K562 (cell line): ENCODE results near the gene SPRY2. TPM values are rescaled to one million over a fixed set of nuclear protein-coding genes. Genes with fewer than 3 reads are reported as not detected.

Experiments
- ATAC-seq: fragments of 200-7000 bp; cut with Tn5 transposase; 3 replicates; pipeline ENCODE4 v1.9.1; 2020; ENCODE audit warnings: moderate library complexity
- BruUV-seq: library from RNA; stranded (reverse); fragments of 400-500 nt; replicated peaks from 2 replicates; lab custom pipeline; 2021; lab: Mats Ljungman, UMichigan
- CTCF ChIA-PET: fragments of 300-600 bp; formaldehyde crosslinking; extraction: SDS; loops from one replicate; lab custom pipeline; 2021; ENCODE audit warnings: low intra/inter-chr PET ratio; lab: Yijun Ruan, JAX
- POLR2A ChIA-PET: fragments of 300-600, 350-650 bp; sonication (Branson Sonifier 250); formaldehyde crosslinking; extraction: SDS; loops from one replicate; lab custom pipeline; 2021; ENCODE audit warnings: antibody characterized with exemption, inconsistent platforms; lab: Yijun Ruan, JAX
- DNase-seq, 4 experiments: peaks; one replicate each; pipeline versions ENCODE4 v3.0.0 to v3.0.0-alpha.2; 2011 to 2018; ENCODE audit warnings: low spot score in 3 of 4, mixed read lengths in 3 of 4; ENCODE audit errors: extremely low read depth in 1 of 4
- FAIRE-seq: peaks from 2 replicates; lab custom pipeline; 2011; peaks lifted over from hg19 to GRCh38; lab: Jason Lieb, UNC
- H2AFZ ChIP-seq: 2 replicates; pipeline ENCODE4 v1.6.0; 2011; ENCODE audit warnings: low read depth, low read length, control low read depth, inconsistent platforms
- H3K27ac ChIP-seq: fragments of 200-600 bp; 3 replicates; pipeline ENCODE4 v1.8.0; 2011; ENCODE audit warnings: low read depth, mild to moderate bottlenecking, control low read depth, inconsistent platforms, low read length, moderate library complexity, mixed read lengths; ENCODE audit errors: extremely low read depth
- H3K27me3 ChIP-seq, 2 experiments: fragments of 300-600 bp in 1 of 2; 2 replicates in 1 of 2; 3 replicates in 1 of 2; pipeline versions ENCODE4 v1.6.0 to v1.8.0; 2011; ENCODE audit warnings: inconsistent platforms in 2 of 2, low read length in 2 of 2, mild to moderate bottlenecking in 1 of 2, mixed read lengths in 1 of 2, moderate library complexity in 1 of 2; ENCODE audit not compliant: control insufficient read depth in 2 of 2, insufficient read depth in 2 of 2
- H3K36me3 ChIP-seq: fragments of 300-600 bp; 3 replicates; pipeline ENCODE4 v1.8.0; 2011; ENCODE audit warnings: mild to moderate bottlenecking, low read length, inconsistent platforms; ENCODE audit not compliant: control insufficient read depth, insufficient read depth
- H3K4me1 ChIP-seq, 2 experiments: fragments of 200-600 bp in 1 of 2; replicated peaks in 1 of 2; 2 replicates in 1 of 2; 3 replicates in 1 of 2; pipeline versions ENCODE4 v1.5.1 to v1.8.0; 2011; ENCODE audit warnings: inconsistent platforms in 2 of 2, low read length in 2 of 2, mild to moderate bottlenecking in 1 of 2, mixed read lengths in 1 of 2, moderate library complexity in 1 of 2; ENCODE audit not compliant: control insufficient read depth in 2 of 2, insufficient read depth in 2 of 2
- H3K4me2 ChIP-seq: 2 replicates; pipeline ENCODE4 v1.6.1; 2011; ENCODE audit warnings: low read length, control low read depth, inconsistent platforms, mixed read lengths; ENCODE audit not compliant: insufficient read depth
- H3K4me3 ChIP-seq: fragments of 200-600 bp; sonication (generic), shearing (Covaris generic); 2 replicates; pipeline ENCODE4 v1.5.1; 2016; ENCODE audit warnings: control low read depth, inconsistent platforms
- H3K79me2 ChIP-seq: fragments of 200-600 bp; 3 replicates; pipeline ENCODE4 v1.8.0; 2011; ENCODE audit warnings: low read length, inconsistent platforms; ENCODE audit not compliant: control insufficient read depth, insufficient read depth
- H3K9ac ChIP-seq, 2 experiments: 2 replicates each; pipeline versions ENCODE4 v1.6.0 to v1.6.1; 2011; ENCODE audit warnings: low read depth in 2 of 2, low read length in 2 of 2, control low read depth in 1 of 2, inconsistent platforms in 1 of 2, mild to moderate bottlenecking in 1 of 2, mixed read lengths in 1 of 2; ENCODE audit not compliant: insufficient read depth in 1 of 2
- H3K9me1 ChIP-seq: one replicate; pipeline ENCODE4 v1.6.0; 2011; ENCODE audit warnings: inconsistent platforms, mild to moderate bottlenecking, low read length, moderate library complexity; ENCODE audit not compliant: control insufficient read depth, insufficient read depth
- H3K9me3 ChIP-seq: replicated peaks from 2 replicates; pipeline ENCODE4 v1.5.1; 2011; ENCODE audit warnings: low read depth, low read length, inconsistent platforms; ENCODE audit not compliant: control insufficient read depth, insufficient read depth
- H4K20me1 ChIP-seq: replicated peaks from 2 replicates; pipeline ENCODE4 v1.6.1; 2011; ENCODE audit warnings: low read length, inconsistent platforms, mixed read lengths; ENCODE audit not compliant: control insufficient read depth, insufficient read depth
- CHD1 ChIP-seq: fragments of 200-600 bp; sonication (generic); IDR thresholded peaks from one replicate; pipeline ENCODE4 v1.6.1; 2012; ENCODE audit warnings: mild to moderate bottlenecking, moderate library complexity, low read length, inconsistent platforms
- HMG20A ChIP-seq: fragments of 450-650 bp; formaldehyde crosslinking; conservative IDR thresholded peaks from 2 replicates; pipeline ENCODE4 v1.4.0; 2020; ENCODE audit warnings: mild to moderate bottlenecking, mixed read lengths
- MGA ChIP-seq: fragments of 450-650 bp; IDR thresholded peaks from 2 replicates; pipeline ENCODE4 v1.6.1; 2016; ENCODE audit warnings: mild to moderate bottlenecking, moderate library complexity
- NCOR1 ChIP-seq: fragments of 450-650 bp; IDR thresholded peaks from 2 replicates; pipeline ENCODE4 v1.6.1; 2016; ENCODE audit warnings: mild to moderate bottlenecking, moderate library complexity
- SNIP1 ChIP-seq: fragments of 450-650 bp; IDR thresholded peaks from 2 replicates; pipeline ENCODE4 v1.7.1; 2017; ENCODE audit warnings: low read depth, mild to moderate bottlenecking
- ZFX ChIP-seq: sonication (generic); formaldehyde crosslinking; IDR thresholded peaks from 2 replicates; pipeline ENCODE4 v1.8.0; 2022; ENCODE audit warnings: mild to moderate bottlenecking, missing genetic modification reagents, moderate library complexity
- ZNF740 ChIP-seq, 3 experiments: fragments of 200-800 bp in 1 of 3; sonication (Bioruptor generic) in 1 of 3; sonication (generic) in 1 of 3; formaldehyde crosslinking in 1 of 3; IDR thresholded peaks; 2 replicates each; pipeline versions ENCODE4 v1.6.1 to v1.8.0; 2016 to 2022; ENCODE audit warnings: mild to moderate bottlenecking in 2 of 3, missing compliant biosample characterization in 2 of 3, missing genetic modification characterization in 2 of 3, missing genetic modification reagents in 1 of 3
- WGBS: fragments of 100-300 bp; shearing (Covaris generic); methylation state at CpG from one replicate; pipeline ENCODE4 v1.1.6; 2016; ENCODE audit warnings: low coverage, mixed read lengths; ENCODE audit not compliant: insufficient coverage; ENCODE audit errors: missing lambda C conversion rate; 5-methylcytosine and 5-hydroxymethylcytosine counted together
- in situ Hi-C: fragments of 300-500 bp; cut with MboI; formaldehyde crosslinking; loops from 4 replicates; pipeline ENCODE4 v1.15.0; 2018; ENCODE audit warnings: inconsistent platforms, mixed read lengths
- intact Hi-C: fragments of 100-400 bp; cut with micrococcal nuclease; formaldehyde crosslinking; loops from 2 replicates; pipeline ENCODE4 v1.14.2; 2022
- polyA plus RNA-seq, 8 experiments: library from polyadenylated mRNA; depleted of rRNA in 4 of 8; stranded (reverse) in 5 of 8; unstranded in 3 of 8; fragments of >200 nt; fragmentation: Nextera tagmentation in 2 of 8; fragmentation: Illumina TruSeq in 1 of 8; extraction: Ambion mirVana in 2 of 8; extraction: Trizol in 1 of 8; gene quantifications; 2 replicates each; pipeline versions ENCODE4 v1.2.1 to v1.2.3, GENCODE V29; 2011 to 2014; ENCODE audit warnings: inconsistent platforms in 1 of 8, missing spikeins in 1 of 8
- total RNA-seq, 7 experiments: library from RNA; depleted of rRNA in 6 of 7; stranded (reverse); fragments of >200 nt in 6 of 7; fragmentation: Illumina TruSeq in 2 of 7; extraction: Trizol in 2 of 7; gene quantifications; 2 replicates each; pipeline versions ENCODE4 v1.2.1 to v1.2.3, GENCODE V29; 2011 to 2021; ENCODE audit warnings: low replicate concordance in 1 of 7

SPRY2 gene
- total and polyA plus RNA-seq, 9 of the 15 experiments (the other 6 are each of a cell fraction or from before 2014, with no cell fraction given): 1.8 to 7.8 (median 3.4) TPM

- Histone ChIP-seq H3K4me3 (peak overlapping the region; percentile 71), H3K9me1 (no peaks in the 10 kb centered on the region), H3K9me3 (no peaks in the 10 kb centered on the region), H3K4me1 (peaks cover 3 to 30% of the 10 kb centered on the region in 2 experiments; a peak in 3 of 5 replicates), H3K9ac (peak overlapping the region; percentile 77 to 90), H2AFZ (peak overlapping the region; percentile 70), H3K36me3 (peaks cover 15% of the 10 kb centered on the region; the same call in 2 of the 3 replicates), H3K27me3 (no peaks in the 10 kb centered on the region), H3K27ac (peak overlapping the region; percentile 93), H4K20me1 (no peaks in the 10 kb centered on the region), H3K4me2 (peak overlapping the region; percentile 84), H3K79me2 (peaks cover 44% of the 10 kb centered on the region)
- intact Hi-C loops (no loop called here), in situ Hi-C loops (loop anchor here (25.0 kb wide), 1 partner anchor 903 kb away; no protein-coding TSS in a partner anchor)
- FAIRE-seq (no peak), ATAC-seq (peak; percentile 62; the same call in 2 of the 3 replicates), DNase-seq (no peak)
- POLR2A ChIA-PET: interaction anchor here (0.6 to 1.7 kb wide), 3 partner anchors 9 to 1159 kb away, joined by 3 to 5 read pairs (median 3); no protein-coding TSS in a partner anchor
- 0% methylated on average over 11 of the region's 45 CpGs for WGBS
- CTCF ChIA-PET: no interaction called here
- no TSS peak for BruUV-seq
- TF ChIP-seq MGA (no peak), HMG20A (no peak), ZNF740 (CRISPR knock-in tag; IDR thresholded peaks at IDR 0.05) (peak; percentile 0; the same call in 1 of the 2 replicates), ZNF740 (tag; IDR thresholded peaks at IDR 0.05) (no peak), NCOR1 (no peak), ZFX (CRISPR knock-in tag) (peak; percentile 49; the same call in 1 of the 2 replicates), SNIP1 (no peak), CHD1 (peak; percentile 25)
These were observed 250 bp downstream of the SPRY2 start for GRCh38 chr13:80340651-80341100.
